Stimulated activated CD4-positive, alpha-beta T cell treated with anti-CD3 and anti-CD28 coated beads, TNF-alpha, amount 100 ng/mL, for 48 hours (primary cell): Measurements from ENCODE around the gene SGMS1.
"Not testable (repeated sequence)": the region's sequence is repeated elsewhere in the genome, so short reads cannot be mapped to it uniquely, and the experiment has no call there.

Experiments
- DNase-seq, 3 donors: peaks; one replicate each; pipeline ENCODE4 v3.0.0-alpha.2; 2020; ENCODE audit warnings: low read depth in 3 of 3

The SGMS1 gene

GRCh38 chr10:50558371-50558770, 65.4 kb downstream of the SGMS1 start:
- no peak for DNase-seq

GRCh38 chr10:50557130-50557682, 66.5 kb downstream of the SGMS1 start:
- DNase-seq = no peak

DNA sequence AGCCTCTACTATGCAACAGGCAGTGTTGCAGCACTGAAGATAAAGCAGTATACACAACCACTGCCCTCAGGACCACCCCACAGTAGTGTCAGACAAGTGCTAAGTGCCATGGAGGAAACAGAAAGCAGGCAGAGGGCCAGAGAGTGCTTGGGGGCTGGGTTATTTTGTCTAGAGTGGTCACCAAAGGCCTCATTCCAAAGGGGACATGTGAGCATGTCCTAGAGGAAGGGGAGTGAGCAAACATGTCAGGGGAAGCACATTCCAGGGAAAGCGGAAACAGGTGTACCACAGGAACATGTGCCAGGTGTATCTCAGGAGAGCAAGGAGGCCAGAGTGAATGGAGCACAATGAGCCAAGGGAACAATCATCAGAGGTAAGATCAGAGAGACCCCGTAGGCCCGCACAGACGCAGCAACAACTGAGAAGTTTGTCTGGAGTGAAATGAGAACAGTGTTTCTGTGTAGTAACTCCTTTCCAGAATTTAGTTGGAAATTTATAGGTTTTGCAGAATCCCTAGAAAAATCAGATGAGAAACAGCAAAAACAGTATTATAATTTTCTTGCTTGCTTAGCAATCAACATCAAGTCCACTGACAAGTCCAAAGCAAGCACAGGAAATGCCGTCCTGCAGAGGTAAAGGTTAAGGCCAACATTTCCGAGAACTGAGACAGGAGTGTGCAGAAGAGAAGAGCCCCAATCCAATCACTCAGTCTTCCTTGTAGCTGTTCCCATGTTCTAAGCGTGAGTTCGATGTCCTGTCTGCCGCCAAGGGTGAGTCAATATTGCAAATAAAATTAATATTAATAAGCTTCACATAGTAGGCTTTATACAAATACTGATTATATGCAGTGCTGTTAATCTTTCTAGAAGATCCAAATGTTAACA, 67.3 kb downstream of the SGMS1 start:
- DNase-seq = no peak

GRCh38 chr10:50554995-50555568, 68.7 kb downstream of the SGMS1 start:
- DNase-seq = no peak

- DNase-seq = no peak
Observed at GRCh38 chr10:50554376-50554994, 69.3 kb downstream of the SGMS1 start.

DNA sequence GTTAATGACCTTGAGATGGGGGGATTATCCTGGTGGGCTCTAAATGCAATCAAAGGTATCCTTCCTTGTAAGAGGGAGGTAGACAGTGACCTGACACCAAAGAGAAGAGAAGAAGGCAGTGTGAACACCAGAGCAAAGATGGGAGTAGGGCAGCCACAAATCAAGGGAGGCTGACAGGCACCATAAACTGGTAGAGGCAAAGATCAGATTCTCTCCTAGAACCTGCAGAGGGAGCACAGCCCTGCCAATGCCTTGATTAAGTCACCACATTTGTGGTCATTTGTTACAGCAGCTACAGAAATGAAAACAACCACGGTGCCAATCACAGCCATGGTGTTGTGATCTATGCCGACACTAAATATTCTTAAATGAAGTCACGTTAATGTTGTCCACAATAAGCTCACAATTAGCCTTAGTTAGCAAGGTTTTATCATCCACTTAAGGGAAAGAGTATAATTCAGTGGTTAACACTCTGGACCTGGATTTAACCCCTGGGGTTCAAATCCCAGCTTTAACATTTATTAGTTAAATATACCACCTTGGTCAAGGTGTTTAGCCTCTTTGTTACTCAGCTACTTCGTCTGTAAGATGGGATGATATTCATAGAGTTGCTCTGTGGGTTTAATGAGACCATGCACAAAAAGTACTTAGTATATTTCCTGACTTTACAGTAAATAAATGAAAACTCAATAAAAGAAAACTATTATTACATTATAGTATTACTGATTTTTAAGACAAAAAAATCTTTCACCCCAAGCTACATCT, 70.8 kb downstream of the SGMS1 start:
- no peak for DNase-seq

- no peak for DNase-seq
Observed at GRCh38 chr10:50552308-50552707, 71.4 kb downstream of the SGMS1 start.

- no peak for DNase-seq
Observed at GRCh38 chr10:50551894-50552293, 71.9 kb downstream of the SGMS1 start.

DNA sequence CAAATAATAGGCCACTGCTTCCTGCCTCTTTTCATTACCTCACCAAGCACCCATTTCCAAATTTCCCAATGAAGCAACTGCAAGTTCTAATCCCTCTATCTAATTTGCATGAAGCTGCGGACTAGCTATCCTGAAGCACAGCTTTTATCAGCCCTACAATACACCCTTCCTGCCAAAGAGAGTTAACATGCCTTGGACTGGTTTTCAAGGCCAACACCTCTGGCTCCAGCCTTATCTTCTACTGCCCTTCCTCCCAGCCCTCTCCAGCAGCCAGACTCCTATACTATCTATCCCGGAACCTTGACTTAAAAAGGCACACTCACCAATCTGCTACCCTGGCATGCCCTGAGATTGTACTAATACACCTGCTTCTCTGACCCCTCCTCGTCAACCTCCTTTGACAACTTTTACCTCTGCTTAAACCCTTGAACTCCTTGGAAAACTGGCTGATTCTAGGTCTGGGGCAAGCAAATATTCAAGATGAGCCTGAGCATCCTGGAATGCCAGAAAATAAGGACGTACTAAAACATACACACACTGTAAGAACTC, 73.4 kb downstream of the SGMS1 start:
- DNase-seq = no peak

DNA sequence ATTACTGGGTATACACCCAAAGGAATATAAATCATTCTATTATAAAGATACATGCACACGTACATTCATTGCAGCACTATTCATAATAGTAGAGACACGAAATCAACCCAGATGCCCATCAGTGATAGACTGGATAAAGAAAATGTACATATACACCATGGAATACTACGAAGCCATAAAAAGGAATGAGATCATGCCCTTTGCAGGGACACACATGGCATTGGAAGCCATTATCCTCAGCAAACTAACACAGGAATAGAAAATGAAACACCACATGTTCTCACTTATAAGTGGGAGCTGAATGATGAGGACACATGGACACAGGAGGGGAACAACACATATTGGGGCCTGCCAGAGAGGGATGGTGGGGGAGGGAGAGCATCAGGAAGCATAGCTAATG, 74.6 kb downstream of the SGMS1 start:
- not testable (repeated sequence) for DNase-seq

DNA sequence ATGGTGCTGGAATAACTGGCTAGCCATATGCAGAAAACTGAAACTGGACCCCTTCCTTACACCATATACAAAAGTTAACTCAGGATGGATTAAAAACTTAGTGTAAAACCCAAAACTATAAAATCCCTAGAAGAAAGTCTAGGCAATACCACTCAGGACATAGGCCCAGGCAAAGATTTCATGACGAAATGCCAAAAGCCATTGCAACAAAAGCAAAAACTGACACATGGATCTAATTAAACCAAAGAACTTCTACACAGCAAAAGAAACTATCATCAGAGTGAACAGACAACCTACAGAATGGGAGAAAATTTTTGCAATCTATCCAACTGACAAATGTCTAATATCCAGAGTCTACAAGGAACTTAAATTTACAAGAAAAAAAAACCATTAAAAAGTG, 75.3 kb downstream of the SGMS1 start:
- not testable (repeated sequence) for DNase-seq

DNA sequence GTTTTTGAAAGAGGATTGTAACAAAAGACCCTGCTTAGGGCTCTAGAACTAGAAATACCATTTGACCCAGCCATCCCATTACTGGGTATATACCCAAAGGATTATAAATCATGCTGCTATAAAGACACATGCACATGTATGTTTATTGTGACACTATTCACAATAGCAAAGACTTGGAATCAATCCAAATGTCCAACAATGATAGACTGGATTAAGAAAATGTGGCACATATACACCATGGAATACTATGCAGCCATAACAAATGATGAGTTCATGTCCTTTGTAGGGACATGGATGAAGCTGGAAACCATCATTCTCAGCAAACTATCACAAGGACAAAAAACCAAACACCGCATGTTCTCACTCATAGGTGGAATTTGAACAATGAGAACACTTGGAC, 77.5 kb downstream of the SGMS1 start:
- not testable (repeated sequence) for DNase-seq

- DNase-seq = no peak
Observed at GRCh38 chr10:50545846-50546245, 77.9 kb downstream of the SGMS1 start.

DNA sequence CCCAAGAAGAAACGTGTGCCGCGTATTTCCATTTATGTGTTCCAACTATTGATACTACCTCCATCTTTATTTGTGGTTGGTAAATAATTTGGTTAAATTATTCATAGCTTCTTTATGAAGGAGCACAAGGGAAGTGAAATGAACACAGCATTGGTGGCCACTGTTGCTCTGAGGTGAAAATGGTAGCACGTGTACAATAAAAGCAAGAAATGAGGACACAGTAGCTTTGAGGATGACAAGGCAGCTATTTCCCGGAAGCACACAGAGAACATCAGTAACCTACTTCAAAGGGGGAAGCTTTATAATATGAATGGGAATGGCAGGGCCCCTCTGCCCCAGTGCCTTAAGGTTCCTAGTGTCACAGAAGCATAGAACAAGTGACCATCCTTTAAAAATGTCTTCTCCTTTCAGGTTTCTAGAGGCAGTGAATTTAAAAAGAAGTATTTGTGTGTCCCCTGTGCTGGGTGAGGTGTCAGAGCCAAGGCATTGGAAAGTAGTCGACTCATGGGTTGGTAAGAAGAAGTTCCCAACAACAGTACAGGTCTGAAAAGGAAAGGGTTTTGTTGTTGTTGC, 78.8 kb downstream of the SGMS1 start:
- no peak for DNase-seq

- no peak for DNase-seq
Observed at GRCh38 chr10:50544095-50544856, 79.5 kb downstream of the SGMS1 start.

DNA sequence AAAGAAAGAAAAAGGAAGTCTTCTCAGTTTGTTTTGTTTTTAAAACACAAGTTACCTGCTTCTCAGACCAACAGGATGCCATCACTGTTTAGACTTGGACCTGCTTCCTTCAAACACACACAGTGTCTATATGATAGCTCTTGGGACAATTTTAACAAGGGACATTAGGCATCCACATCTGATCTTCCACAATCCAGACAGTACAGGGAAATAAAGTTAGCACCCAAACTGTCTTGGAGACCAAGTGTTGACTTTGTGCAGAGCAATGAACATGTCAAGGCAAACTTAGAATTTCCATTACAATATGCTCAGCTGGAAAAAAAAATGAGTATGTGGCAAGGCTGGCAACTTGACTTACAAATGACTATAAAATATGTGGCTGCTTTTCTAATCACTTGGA, 80.9 kb downstream of the SGMS1 start:
- DNase-seq = no peak

GRCh38 chr10:50541921-50542320, 81.8 kb downstream of the SGMS1 start:
- DNase-seq = no peak

GRCh38 chr10:50541317-50541716, 82.4 kb downstream of the SGMS1 start:
- no peak for DNase-seq

GRCh38 chr10:50540826-50541122, 83.0 kb downstream of the SGMS1 start:
- DNase-seq = no peak

DNA sequence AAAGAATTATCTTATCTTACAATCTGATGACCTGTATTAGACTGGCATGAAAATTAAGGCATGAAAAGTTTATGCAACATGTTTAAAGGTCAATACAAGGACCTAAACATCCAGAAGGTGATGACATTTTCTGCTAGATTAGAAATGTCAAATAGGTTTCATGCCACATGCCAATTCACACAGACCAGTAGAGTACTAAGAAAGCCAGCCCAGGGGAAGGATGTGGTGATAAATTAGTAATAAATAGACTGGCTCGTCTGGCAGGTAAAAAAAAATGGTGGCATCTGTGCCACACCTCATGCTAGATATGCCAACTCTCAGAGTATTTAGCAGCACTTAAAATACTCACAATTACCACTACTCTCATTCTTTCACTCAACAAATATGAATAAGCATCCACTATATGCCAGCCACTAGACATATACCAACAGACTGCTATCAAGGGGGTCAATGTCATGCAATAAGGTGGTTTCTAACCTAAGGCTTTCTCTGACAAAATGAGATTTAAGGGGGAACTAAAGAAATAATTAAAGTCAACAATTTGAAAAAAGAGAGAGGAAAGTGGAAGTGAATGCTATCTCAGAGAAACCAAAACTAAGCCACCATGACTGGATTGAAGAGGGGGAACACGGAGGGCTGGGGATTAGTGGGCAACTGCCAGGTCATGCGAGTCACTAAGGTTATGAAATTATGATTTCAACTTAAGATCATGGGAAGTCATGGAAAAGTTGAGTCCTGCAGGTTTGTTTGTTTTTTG, 83.5 kb downstream of the SGMS1 start:
- DNase-seq = no peak
